ENCODE measurements around the gene OR5AU1. TPM values are rescaled to one million over a fixed set of nuclear protein-coding genes. Genes with fewer than 3 reads are reported as not detected.
"Not testable (repeated sequence)": the region's sequence is repeated elsewhere in the genome, so short reads cannot be mapped to it uniquely, and the experiment has no call there.

Gene OR5AU1
- total and polyA plus RNA-seq, 2 of the 13 experiments (the other 11 are each of a cell fraction or from before 2014, with no cell fraction given), result not detected

DNA sequence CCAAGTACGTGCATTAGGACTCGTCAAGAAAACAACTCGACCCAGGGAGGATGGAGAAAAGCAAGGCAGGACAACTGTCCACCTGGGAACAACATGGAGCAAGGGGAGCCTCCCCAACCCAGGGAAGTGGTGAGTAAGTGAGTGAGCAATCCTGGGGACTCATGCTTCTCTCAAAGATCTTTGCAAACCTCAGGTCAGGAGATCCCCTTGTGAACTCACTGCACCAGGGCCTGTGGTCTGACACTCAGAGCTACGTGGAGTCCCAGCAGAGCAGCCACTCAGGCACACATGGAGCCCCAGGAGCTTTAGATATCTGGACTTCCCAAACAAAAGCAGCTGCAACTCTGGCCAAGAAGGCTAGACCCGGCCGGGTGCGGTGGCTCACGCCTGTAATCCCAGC is 12.2 kb upstream of the OR5AU1 start (continued):
- TF ChIP-seq, protein P1, sequence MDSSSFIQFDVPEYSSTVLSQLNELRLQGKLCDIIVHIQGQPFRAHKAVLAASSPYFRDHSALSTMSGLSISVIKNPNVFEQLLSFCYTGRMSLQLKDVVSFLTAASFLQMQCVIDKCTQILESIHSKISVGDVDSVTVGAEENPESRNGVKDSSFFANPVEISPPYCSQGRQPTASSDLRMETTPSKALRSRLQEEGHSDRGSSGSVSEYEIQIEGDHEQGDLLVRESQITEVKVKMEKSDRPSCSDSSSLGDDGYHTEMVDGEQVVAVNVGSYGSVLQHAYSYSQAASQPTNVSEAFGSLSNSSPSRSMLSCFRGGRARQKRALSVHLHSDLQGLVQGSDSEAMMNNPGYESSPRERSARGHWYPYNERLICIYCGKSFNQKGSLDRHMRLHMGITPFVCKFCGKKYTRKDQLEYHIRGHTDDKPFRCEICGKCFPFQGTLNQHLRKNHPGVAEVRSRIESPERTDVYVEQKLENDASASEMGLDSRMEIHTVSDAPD (CRISPR knock-in tag; IDR thresholded peaks at IDR 0.05), result no peak
- TF ChIP-seq ZNF589 (CRISPR knock-in tag; conservative IDR thresholded peaks at IDR 0.05) (no peak), HMG20B (CRISPR knock-in tag; conservative IDR thresholded peaks at IDR 0.05) (no peak)

DNA sequence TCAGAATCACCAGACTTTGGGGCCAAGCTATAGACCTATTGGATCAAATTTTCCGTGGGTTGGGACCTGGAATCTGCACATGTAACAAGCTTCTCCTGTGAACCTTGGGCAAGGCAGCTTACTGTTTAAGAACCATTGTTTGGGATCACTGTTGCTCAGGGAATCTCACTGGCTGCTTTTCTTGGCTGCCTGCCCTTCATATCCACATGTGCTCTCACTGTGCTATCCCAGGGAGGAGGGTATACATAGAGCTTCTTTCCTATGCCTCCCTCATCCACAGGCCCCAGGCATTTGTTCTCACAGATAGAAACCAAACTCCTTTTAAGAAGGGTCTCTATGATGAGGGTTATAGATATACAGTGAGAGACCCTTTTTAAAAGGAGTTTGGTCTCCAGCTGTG is 9.8 kb upstream of the OR5AU1 start:
- CTCF ChIA-PET (ENCODE audit: low intra/inter-chr PET ratio, low total read pairs); intact Hi-C loops (cut with micrococcal nuclease; ENCODE audit: unreplicated experiment); ATAC-seq; H3K9me3 ChIP-seq (ENCODE audit: low read length); H2AFZ ChIP-seq (ENCODE audit: low read length); H4K20me1 ChIP-seq (ENCODE audit: insufficient read depth, low read length); H3K79me2 ChIP-seq (ENCODE audit: insufficient read depth, low read length); FAIRE-seq; H3K36me3 ChIP-seq (replicated peaks in 1 of 2; ENCODE audit: control insufficient read depth in 1 of 2, insufficient read depth in 2 of 2, low read length in 2 of 2); H3K9ac ChIP-seq (ENCODE audit: insufficient read depth, low read depth, low read length); H3K4me1 ChIP-seq (ENCODE audit: insufficient read depth, low read length); H3K4me2 ChIP-seq (ENCODE audit: low read depth, low read length); BruUV-seq (replicated peaks); H3K4me3 ChIP-seq (replicated peaks in 1 of 3; ENCODE audit: insufficient read depth in 1 of 3, low read depth in 2 of 3, low read length in 3 of 3); in situ Hi-C loops (cut with HindIII; ENCODE audit: extremely low pct_ligation_motif_present, low pct_unique_long_range_greater_than_20kb); DNase-seq (ENCODE audit: low spot score); POLR2A ChIA-PET; H3K27ac ChIP-seq (ENCODE audit: extremely low read length, insufficient read depth, low read length): not testable (repeated sequence)
- H3K27me3 ChIP-seq (ENCODE audit: control insufficient read depth in 1 of 2, insufficient read depth in 2 of 2, low read length in 2 of 2), result peaks cover 3 to 39% of the 10 kb centered on the region in 2 experiments; a peak in 4 of 5 replicates
- 0% methylated on average over 1 of the region's 1 CpG for WGBS (ENCODE audit: low lambda C conversion rate)

DNA sequence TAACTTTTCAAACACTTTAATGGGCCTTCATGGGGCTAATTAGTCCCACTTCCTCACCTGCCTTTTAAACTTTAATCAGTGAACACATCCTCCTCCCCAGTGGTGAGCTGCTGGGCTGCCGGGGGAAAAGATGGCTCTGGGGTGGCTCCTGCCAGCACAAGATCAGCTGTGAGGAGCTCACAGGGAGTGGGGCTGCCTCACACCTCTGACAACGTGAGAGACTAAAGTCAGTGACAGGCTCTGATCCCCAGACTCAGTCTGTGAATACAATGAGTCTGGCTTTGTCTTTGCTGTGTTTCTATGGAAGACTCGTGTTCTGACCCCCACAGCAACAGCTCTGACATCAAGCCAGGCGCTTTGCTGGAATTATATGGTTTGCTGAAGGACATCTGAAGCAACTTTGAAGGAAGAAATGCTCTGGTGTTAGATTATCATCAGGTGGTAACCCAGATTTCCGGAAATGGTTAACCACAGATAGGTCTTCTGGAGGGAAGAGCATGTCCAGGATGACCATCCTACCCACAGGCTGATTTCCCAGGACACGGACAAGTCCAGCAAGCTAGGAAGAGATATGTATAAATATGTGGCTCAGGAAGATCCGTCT is 9.2 kb upstream of the OR5AU1 start:
- POLR2A ChIA-PET; H4K20me1 ChIP-seq (ENCODE audit: insufficient read depth, low read length); H3K27ac ChIP-seq (ENCODE audit: extremely low read length, insufficient read depth, low read length); intact Hi-C loops (cut with micrococcal nuclease; ENCODE audit: unreplicated experiment); DNase-seq (ENCODE audit: low spot score); FAIRE-seq; BruUV-seq (replicated peaks); H3K4me2 ChIP-seq (ENCODE audit: low read depth, low read length); H3K36me3 ChIP-seq (replicated peaks in 1 of 2; ENCODE audit: control insufficient read depth in 1 of 2, insufficient read depth in 2 of 2, low read length in 2 of 2); H3K9ac ChIP-seq (ENCODE audit: insufficient read depth, low read depth, low read length); H3K4me3 ChIP-seq (replicated peaks in 1 of 3; ENCODE audit: insufficient read depth in 1 of 3, low read depth in 2 of 3, low read length in 3 of 3); H2AFZ ChIP-seq (ENCODE audit: low read length); CTCF ChIA-PET (ENCODE audit: low intra/inter-chr PET ratio, low total read pairs); in situ Hi-C loops (cut with HindIII; ENCODE audit: extremely low pct_ligation_motif_present, low pct_unique_long_range_greater_than_20kb); H3K79me2 ChIP-seq (ENCODE audit: insufficient read depth, low read length); H3K9me3 ChIP-seq (ENCODE audit: low read length); H3K4me1 ChIP-seq (ENCODE audit: insufficient read depth, low read length): not testable (repeated sequence)
- peaks cover 3 to 39% of the 10 kb centered on the region in 2 experiments; a peak in 4 of 5 replicates for H3K27me3 ChIP-seq (ENCODE audit: control insufficient read depth in 1 of 2, insufficient read depth in 2 of 2, low read length in 2 of 2)
- 6% methylated on average over 7 of the region's 7 CpGs for WGBS (ENCODE audit: low lambda C conversion rate)
- ATAC-seq, result peak; percentile 28
